ENCODE results near the gene TPGS2.

The TPGS2 gene

GRCh38 chr18:36744261-36744876 lies 84.4 kb downstream of the TPGS2 start:
- in situ Hi-C loops (cut with MboI; ENCODE audit: low sequenced_read_pairs) = no loop called here
